ENCODE data around the gene NXNL1. TPM values are rescaled to one million over a fixed set of nuclear protein-coding genes. Genes with fewer than 3 reads are reported as not detected.

NXNL1 gene
- total and polyA plus RNA-seq, 2 of the 13 experiments (the other 11 are each of a cell fraction or from before 2014, with no cell fraction given), result not detected

DNA sequence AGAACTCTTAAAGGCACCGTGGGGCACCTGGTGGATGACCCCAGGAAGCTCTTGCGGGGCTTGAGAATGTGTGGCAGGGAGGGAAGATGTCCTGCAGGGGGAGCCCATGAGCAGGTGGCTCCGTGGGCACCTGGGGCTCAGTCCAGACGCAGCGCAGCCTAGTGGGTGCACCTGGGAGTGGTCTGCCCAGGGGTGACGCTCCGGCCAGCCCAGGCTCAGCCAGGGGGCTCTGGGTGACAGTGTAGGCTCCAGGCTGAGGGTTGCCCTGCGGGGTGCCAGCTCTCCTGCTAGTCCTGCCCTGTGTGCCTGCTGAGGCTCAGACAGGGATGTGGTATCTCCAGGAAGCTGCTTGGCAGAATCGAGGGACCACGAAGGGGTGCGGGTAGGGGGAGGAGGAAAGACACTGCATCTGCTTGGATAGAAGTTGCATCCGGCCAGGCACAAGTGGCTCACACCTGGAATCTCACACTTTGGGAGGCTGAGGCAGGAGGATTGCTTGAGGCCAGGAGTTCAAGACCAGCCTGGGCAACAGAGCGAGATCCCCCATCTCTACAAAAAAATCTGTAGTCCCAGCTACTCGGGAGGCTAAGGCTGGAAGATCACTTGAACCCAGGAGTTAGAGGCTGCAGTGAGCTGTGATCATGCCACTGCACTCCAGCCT is 35.7 kb upstream of the NXNL1 start (continued):
- TF ChIP-seq, protein P1, sequence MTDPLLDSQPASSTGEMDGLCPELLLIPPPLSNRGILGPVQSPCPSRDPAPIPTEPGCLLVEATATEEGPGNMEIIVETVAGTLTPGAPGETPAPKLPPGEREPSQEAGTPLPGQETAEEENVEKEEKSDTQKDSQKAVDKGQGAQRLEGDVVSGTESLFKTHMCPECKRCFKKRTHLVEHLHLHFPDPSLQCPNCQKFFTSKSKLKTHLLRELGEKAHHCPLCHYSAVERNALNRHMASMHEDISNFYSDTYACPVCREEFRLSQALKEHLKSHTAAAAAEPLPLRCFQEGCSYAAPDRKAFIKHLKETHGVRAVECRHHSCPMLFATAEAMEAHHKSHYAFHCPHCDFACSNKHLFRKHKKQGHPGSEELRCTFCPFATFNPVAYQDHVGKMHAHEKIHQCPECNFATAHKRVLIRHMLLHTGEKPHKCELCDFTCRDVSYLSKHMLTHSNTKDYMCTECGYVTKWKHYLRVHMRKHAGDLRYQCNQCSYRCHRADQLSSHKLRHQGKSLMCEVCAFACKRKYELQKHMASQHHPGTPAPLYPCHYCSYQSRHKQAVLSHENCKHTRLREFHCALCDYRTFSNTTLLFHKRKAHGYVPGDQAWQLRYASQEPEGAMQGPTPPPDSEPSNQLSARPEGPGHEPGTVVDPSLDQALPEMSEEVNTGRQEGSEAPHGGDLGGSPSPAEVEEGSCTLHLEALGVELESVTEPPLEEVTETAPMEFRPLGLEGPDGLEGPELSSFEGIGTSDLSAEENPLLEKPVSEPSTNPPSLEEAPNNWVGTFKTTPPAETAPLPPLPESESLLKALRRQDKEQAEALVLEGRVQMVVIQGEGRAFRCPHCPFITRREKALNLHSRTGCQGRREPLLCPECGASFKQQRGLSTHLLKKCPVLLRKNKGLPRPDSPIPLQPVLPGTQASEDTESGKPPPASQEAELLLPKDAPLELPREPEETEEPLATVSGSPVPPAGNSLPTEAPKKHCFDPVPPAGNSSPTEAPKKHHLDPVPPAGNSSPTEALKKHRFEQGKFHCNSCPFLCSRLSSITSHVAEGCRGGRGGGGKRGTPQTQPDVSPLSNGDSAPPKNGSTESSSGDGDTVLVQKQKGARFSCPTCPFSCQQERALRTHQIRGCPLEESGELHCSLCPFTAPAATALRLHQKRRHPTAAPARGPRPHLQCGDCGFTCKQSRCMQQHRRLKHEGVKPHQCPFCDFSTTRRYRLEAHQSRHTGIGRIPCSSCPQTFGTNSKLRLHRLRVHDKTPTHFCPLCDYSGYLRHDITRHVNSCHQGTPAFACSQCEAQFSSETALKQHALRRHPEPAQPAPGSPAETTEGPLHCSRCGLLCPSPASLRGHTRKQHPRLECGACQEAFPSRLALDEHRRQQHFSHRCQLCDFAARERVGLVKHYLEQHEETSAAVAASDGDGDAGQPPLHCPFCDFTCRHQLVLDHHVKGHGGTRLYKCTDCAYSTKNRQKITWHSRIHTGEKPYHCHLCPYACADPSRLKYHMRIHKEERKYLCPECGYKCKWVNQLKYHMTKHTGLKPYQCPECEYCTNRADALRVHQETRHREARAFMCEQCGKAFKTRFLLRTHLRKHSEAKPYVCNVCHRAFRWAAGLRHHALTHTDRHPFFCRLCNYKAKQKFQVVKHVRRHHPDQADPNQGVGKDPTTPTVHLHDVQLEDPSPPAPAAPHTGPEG (CRISPR knock-in tag; IDR thresholded peaks at IDR 0.05), result no peak
- TF ChIP-seq FOXO1 (CRISPR knock-in tag; IDR thresholded peaks at IDR 0.05) (peak; percentile 33; the same call in 1 of the 2 replicates), POGZ (CRISPR knock-in tag; IDR thresholded peaks at IDR 0.05) (peak; percentile 32; the same call in 1 of the 2 replicates), MYC (CRISPR knock-in tag; IDR thresholded peaks at IDR 0.05; ENCODE audit: borderline replicate concordance) (peak; percentile 47; the same call in 1 of the 2 replicates), KDM3A (CRISPR knock-in tag; IDR thresholded peaks at IDR 0.05; ENCODE audit: low read depth) (0 out of 2 replicates have a peak, but pooled peaks have one; percentile 61), ZNF660 (CRISPR knock-in tag; IDR thresholded peaks at IDR 0.05; ENCODE audit: borderline replicate concordance, low read depth) (no peak), ASH2L (IDR thresholded peaks at IDR 0.05; ENCODE audit: insufficient read length, low read depth, low read length) (no peak), MIER2 (CRISPR knock-in tag; IDR thresholded peaks at IDR 0.05) (peak; percentile 14; the same call in 1 of the 2 replicates), TEAD3 (CRISPR knock-in tag; optimal IDR thresholded peaks at IDR 0.05; ENCODE audit: borderline replicate concordance) (peak; percentile 56), ZNF282 (IDR thresholded peaks at IDR 0.05; ENCODE audit: partially characterized antibody) (no peak), POLR2G (IDR thresholded peaks at IDR 0.05; ENCODE audit: low read depth, low read length) (no peak)
- TF ChIP-seq, protein P2, sequence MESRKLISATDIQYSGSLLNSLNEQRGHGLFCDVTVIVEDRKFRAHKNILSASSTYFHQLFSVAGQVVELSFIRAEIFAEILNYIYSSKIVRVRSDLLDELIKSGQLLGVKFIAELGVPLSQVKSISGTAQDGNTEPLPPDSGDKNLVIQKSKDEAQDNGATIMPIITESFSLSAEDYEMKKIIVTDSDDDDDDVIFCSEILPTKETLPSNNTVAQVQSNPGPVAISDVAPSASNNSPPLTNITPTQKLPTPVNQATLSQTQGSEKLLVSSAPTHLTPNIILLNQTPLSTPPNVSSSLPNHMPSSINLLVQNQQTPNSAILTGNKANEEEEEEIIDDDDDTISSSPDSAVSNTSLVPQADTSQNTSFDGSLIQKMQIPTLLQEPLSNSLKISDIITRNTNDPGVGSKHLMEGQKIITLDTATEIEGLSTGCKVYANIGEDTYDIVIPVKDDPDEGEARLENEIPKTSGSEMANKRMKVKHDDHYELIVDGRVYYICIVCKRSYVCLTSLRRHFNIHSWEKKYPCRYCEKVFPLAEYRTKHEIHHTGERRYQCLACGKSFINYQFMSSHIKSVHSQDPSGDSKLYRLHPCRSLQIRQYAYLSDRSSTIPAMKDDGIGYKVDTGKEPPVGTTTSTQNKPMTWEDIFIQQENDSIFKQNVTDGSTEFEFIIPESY (CRISPR knock-in tag; IDR thresholded peaks at IDR 0.05), result peak; percentile 47; the same call in 1 of the 2 replicates
- TF ChIP-seq, protein P3, sequence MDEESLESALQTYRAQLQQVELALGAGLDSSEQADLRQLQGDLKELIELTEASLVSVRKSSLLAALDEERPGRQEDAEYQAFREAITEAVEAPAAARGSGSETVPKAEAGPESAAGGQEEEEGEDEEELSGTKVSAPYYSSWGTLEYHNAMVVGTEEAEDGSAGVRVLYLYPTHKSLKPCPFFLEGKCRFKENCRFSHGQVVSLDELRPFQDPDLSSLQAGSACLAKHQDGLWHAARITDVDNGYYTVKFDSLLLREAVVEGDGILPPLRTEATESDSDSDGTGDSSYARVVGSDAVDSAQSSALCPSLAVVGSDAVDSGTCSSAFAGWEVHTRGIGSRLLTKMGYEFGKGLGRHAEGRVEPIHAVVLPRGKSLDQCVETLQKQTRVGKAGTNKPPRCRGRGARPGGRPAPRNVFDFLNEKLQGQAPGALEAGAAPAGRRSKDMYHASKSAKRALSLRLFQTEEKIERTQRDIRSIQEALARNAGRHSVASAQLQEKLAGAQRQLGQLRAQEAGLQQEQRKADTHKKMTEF (CRISPR knock-in tag; IDR thresholded peaks at IDR 0.05), result 0 out of 2 replicates have a peak, but pooled peaks have one; percentile 25
- TF ChIP-seq, protein P4, sequence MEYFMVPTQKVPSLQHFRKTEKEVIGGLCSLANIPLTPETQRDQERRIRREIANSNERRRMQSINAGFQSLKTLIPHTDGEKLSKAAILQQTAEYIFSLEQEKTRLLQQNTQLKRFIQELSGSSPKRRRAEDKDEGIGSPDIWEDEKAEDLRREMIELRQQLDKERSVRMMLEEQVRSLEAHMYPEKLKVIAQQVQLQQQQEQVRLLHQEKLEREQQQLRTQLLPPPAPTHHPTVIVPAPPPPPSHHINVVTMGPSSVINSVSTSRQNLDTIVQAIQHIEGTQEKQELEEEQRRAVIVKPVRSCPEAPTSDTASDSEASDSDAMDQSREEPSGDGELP (IDR thresholded peaks at IDR 0.05; ENCODE audit: borderline replicate concordance, low read depth), result peak; percentile 51; the same call in 1 of the 2 replicates
- TF ChIP-seq, protein P5, sequence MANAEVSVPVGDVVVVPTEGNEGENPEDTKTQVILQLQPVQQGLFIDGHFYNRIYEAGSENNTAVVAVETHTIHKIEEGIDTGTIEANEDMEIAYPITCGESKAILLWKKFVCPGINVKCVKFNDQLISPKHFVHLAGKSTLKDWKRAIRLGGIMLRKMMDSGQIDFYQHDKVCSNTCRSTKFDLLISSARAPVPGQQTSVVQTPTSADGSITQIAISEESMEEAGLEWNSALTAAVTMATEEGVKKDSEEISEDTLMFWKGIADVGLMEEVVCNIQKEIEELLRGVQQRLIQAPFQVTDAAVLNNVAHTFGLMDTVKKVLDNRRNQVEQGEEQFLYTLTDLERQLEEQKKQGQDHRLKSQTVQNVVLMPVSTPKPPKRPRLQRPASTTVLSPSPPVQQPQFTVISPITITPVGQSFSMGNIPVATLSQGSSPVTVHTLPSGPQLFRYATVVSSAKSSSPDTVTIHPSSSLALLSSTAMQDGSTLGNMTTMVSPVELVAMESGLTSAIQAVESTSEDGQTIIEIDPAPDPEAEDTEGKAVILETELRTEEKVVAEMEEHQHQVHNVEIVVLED (CRISPR knock-in tag; IDR thresholded peaks at IDR 0.05; ENCODE audit: borderline replicate concordance), result 0 out of 2 replicates have a peak, but pooled peaks have one; percentile 23

Measured in HepG2 (cell line).